HG03342 (cell line): ENCODE data around the gene IL17C.

ENCODE experiments used
- ATAC-seq: cut with Tn5 transposase; IDR thresholded peaks from one replicate; pipeline ENCODE4 v1.9.1; 2021; ENCODE audit warnings: mild to moderate bottlenecking, moderate library complexity; ENCODE audit not compliant: unreplicated experiment

IL17C gene

GRCh38 chr16:88642881-88643643, 4.7 kb downstream of the IL17C start:
- ATAC-seq = no peak

GRCh38 chr16:88643644-88643932, 5.2 kb downstream of the IL17C start:
- ATAC-seq = no peak

- no peak for ATAC-seq
Measured at GRCh38 chr16:88645455-88645854, 7.1 kb downstream of the IL17C start.

- ATAC-seq = no peak
Measured at GRCh38 chr16:88645941-88646340, 7.6 kb downstream of the IL17C start.

- no peak for ATAC-seq
Measured at GRCh38 chr16:88646345-88647034, 8.1 kb downstream of the IL17C start.

- ATAC-seq = no peak
Measured at GRCh38 chr16:88647178-88648070, 9.1 kb downstream of the IL17C start.

GRCh38 chr16:88649195-88649923, 11.0 kb downstream of the IL17C start:
- ATAC-seq = no peak

- ATAC-seq = peak; percentile 11
Measured at GRCh38 chr16:88649924-88650748, 11.8 kb downstream of the IL17C start.

GRCh38 chr16:88650749-88651275, 12.4 kb downstream of the IL17C start, which contains the start of gene CYBA:
TSS of gene CYBA (minus strand) at chr16:88651053. CDS start at chr16:88651013, 40 bp downstream.
- peak; percentile 66 for ATAC-seq

GRCh38 chr16:88651276-88651988, 13.1 kb downstream of the IL17C start:
- peak; percentile 79 for ATAC-seq

GRCh38 chr16:88651989-88652761, 13.8 kb downstream of the IL17C start:
- no peak for ATAC-seq

- no peak for ATAC-seq
Measured at GRCh38 chr16:88652762-88653063, 14.3 kb downstream of the IL17C start.

GRCh38 chr16:88653101-88653500, 14.7 kb downstream of the IL17C start:
- ATAC-seq = no peak

- no peak for ATAC-seq
Measured at GRCh38 chr16:88653596-88654362, 15.4 kb downstream of the IL17C start.

GRCh38 chr16:88654363-88655052, 16.1 kb downstream of the IL17C start:
- no peak for ATAC-seq

GRCh38 chr16:88655053-88655732, 16.8 kb downstream of the IL17C start:
- no peak for ATAC-seq
